ENCODE measurements around the gene CNR2.

- TF ChIP-seq, protein P1, sequence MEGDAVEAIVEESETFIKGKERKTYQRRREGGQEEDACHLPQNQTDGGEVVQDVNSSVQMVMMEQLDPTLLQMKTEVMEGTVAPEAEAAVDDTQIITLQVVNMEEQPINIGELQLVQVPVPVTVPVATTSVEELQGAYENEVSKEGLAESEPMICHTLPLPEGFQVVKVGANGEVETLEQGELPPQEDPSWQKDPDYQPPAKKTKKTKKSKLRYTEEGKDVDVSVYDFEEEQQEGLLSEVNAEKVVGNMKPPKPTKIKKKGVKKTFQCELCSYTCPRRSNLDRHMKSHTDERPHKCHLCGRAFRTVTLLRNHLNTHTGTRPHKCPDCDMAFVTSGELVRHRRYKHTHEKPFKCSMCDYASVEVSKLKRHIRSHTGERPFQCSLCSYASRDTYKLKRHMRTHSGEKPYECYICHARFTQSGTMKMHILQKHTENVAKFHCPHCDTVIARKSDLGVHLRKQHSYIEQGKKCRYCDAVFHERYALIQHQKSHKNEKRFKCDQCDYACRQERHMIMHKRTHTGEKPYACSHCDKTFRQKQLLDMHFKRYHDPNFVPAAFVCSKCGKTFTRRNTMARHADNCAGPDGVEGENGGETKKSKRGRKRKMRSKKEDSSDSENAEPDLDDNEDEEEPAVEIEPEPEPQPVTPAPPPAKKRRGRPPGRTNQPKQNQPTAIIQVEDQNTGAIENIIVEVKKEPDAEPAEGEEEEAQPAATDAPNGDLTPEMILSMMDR (conservative IDR thresholded peaks at IDR 0.05) = no peak
- no peak for TF ChIP-seq EZH2 (IDR thresholded peaks at IDR 0.05; ENCODE audit: low read depth)
Observed at GRCh38 chr1:23865543-23865930, 47.6 kb downstream of the CNR2 start.

Data from PC-9 (cell line).